K562 (cell line): Measurements from ENCODE around the gene SARS2. TPM values are rescaled to one million over a fixed set of nuclear protein-coding genes. Genes with fewer than 3 reads are reported as not detected.
A peak's percentile ranks its signal among the peaks of the same experiment; 100 is the strongest.

ENCODE experiments used
- C11orf30 ChIP-seq: fragments of 450-650 bp; IDR thresholded peaks from 2 replicates; pipeline ENCODE4 v1.6.1; 2016; ENCODE audit warnings: low read depth, mild to moderate bottlenecking
- CREB1 ChIP-seq, 2 experiments: sonication (generic) in 1 of 2; formaldehyde crosslinking in 1 of 2; IDR thresholded peaks; 2 replicates each; pipeline versions ENCODE4 v1.6.1 to v1.8.0; 2012 to 2022; ENCODE audit warnings: inconsistent platforms in 1 of 2, mild to moderate bottlenecking in 1 of 2, missing genetic modification reagents in 1 of 2, moderate library complexity in 1 of 2
- HDAC2 ChIP-seq: fragments of 450-650 bp; IDR thresholded peaks from 2 replicates; pipeline ENCODE4 v1.6.1; 2016; ENCODE audit warnings: mild to moderate bottlenecking
- HLTF ChIP-seq: fragments of 450-650 bp; IDR thresholded peaks from 2 replicates; pipeline ENCODE4 v1.6.1; 2016
- LCOR ChIP-seq: sonication (generic); formaldehyde crosslinking; IDR thresholded peaks from 2 replicates; pipeline ENCODE4 v1.8.0; 2022; ENCODE audit warnings: mild to moderate bottlenecking, missing genetic modification reagents
- MAZ ChIP-seq, 2 experiments: fragments of 450-650 bp in 1 of 2; sonication (generic) in 1 of 2; formaldehyde crosslinking; IDR thresholded peaks in 1 of 2; conservative IDR thresholded peaks in 1 of 2; 2 replicates each; pipeline versions ENCODE4 v1.4.0 to v1.5.0; 2020; ENCODE audit warnings: mild to moderate bottlenecking in 1 of 2, missing genetic modification reagents in 1 of 2
- POLR2A ChIP-seq: fragments of 450-650 bp; conservative IDR thresholded peaks from 2 replicates; pipeline ENCODE4 v1.6.1; 2016
- RBBP5 ChIP-seq: fragments of 200-600 bp; sonication (generic); IDR thresholded peaks from 2 replicates; pipeline ENCODE4 v1.6.1; 2012; ENCODE audit warnings: borderline replicate concordance, mild to moderate bottlenecking, low read length, control low read depth, inconsistent platforms; ENCODE audit not compliant: insufficient read depth, poor library complexity, severe bottlenecking
- RBFOX2 ChIP-seq: fragments of 200-400 bp; formaldehyde crosslinking; IDR thresholded peaks from 2 replicates; pipeline ENCODE4 v1.6.1; 2017; ENCODE audit warnings: low read depth, mild to moderate bottlenecking, low read length, moderate library complexity
- SIN3A ChIP-seq, 2 experiments: fragments of 150-350 bp in 1 of 2; IDR thresholded peaks; 2 replicates each; pipeline ENCODE4 v1.6.1; 2011 to 2016; ENCODE audit warnings: borderline replicate concordance in 2 of 2, low read depth in 2 of 2, low read length in 2 of 2, mild to moderate bottlenecking in 2 of 2, moderate library complexity in 2 of 2; ENCODE audit not compliant: control insufficient read depth in 1 of 2
- SMARCE1 ChIP-seq: fragments of 450-650 bp; IDR thresholded peaks from 2 replicates; pipeline ENCODE4 v1.7.1; 2016; ENCODE audit warnings: mild to moderate bottlenecking
- SUPT5H ChIP-seq: fragments of 450-650 bp; IDR thresholded peaks from 2 replicates; pipeline ENCODE4 v1.6.1; 2016
- TAF9B ChIP-seq: fragments of 450-650 bp; IDR thresholded peaks from 2 replicates; pipeline ENCODE4 v1.6.1; 2018; ENCODE audit warnings: mild to moderate bottlenecking; ENCODE audit not compliant: partially characterized antibody
- TBP ChIP-seq: optimal IDR thresholded peaks from 2 replicates; pipeline ENCODE3; 2011; ENCODE audit warnings: low read depth, low read length, improper control_type of control experiment
- ZFX ChIP-seq: sonication (generic); formaldehyde crosslinking; IDR thresholded peaks from 2 replicates; pipeline ENCODE4 v1.8.0; 2022; ENCODE audit warnings: mild to moderate bottlenecking, missing genetic modification reagents, moderate library complexity
- ZNF224 ChIP-seq: sonication (generic); formaldehyde crosslinking; IDR thresholded peaks from 2 replicates; pipeline ENCODE4 v1.8.0; 2022; ENCODE audit warnings: mild to moderate bottlenecking, missing genetic modification reagents
- ZNF354B ChIP-seq: fragments of 250-450 bp; sonication (Bioruptor Pico); IDR thresholded peaks from 2 replicates; pipeline ENCODE4 v1.4.0; 2020
- polyA plus RNA-seq, 8 experiments: library from polyadenylated mRNA; depleted of rRNA in 4 of 8; stranded (reverse) in 5 of 8; unstranded in 3 of 8; fragments of >200 nt; fragmentation: Nextera tagmentation in 2 of 8; fragmentation: Illumina TruSeq in 1 of 8; extraction: Ambion mirVana in 2 of 8; extraction: Trizol in 1 of 8; gene quantifications; 2 replicates each; pipeline versions ENCODE4 v1.2.1 to v1.2.3, GENCODE V29; 2011 to 2014; ENCODE audit warnings: inconsistent platforms in 1 of 8, missing spikeins in 1 of 8
- total RNA-seq, 7 experiments: library from RNA; depleted of rRNA in 6 of 7; stranded (reverse); fragments of >200 nt in 6 of 7; fragmentation: Illumina TruSeq in 2 of 7; extraction: Trizol in 2 of 7; gene quantifications; 2 replicates each; pipeline versions ENCODE4 v1.2.1 to v1.2.3, GENCODE V29; 2011 to 2021; ENCODE audit warnings: low replicate concordance in 1 of 7
- TF ChIP-seq, protein P1 (sequence below): sonication (generic); formaldehyde crosslinking; IDR thresholded peaks from 2 replicates; pipeline ENCODE4 v1.8.0; 2022; ENCODE audit warnings: mild to moderate bottlenecking, low read depth, missing genetic modification reagents

Gene SARS2
- total and polyA plus RNA-seq, 9 of the 15 experiments (the other 6 are each of a cell fraction or from before 2014, with no cell fraction given) = 3.1 to 59.1 (median 31.7) TPM

DNA sequence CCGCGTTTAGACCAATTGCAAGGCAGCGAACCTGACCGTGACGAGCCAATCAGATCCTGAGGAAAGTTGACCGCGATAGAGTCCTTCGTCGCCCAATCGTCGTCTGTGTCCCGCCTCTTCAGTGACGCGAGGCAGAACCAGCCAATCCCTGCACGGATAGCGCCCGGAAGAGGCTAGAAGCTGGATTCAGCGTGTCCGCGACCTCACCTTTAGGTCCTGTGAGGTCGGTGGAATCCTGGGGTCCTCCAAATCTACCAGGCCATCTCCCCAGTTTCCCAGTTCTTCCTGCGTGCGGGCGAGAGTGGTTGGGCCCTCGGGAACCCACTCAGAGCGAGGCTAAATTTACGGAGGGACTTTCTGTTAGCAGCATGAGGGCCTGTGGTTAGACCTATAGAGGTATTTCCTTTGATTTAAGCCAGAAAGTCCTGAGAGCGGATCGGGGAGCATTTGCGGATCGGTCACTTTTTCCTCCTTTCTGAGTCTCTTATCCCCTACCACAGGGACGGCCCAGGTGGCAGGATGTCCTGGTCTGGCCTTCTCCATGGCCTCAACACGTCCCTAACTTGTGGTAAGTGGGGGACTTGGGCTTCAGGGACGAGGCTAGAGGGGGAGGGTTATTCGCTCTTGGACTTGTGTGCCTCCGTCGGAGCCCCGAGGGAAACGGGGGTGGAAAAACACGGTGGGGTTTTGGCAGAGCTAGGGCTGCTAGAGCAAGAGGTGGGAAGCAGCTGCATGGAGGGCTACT is 385 bp upstream of the SARS2 start, which contains the start of gene MRPS12 (continued):
- TF ChIP-seq TBP (peak; percentile 47), TAF9B (no peak), SUPT5H (peak; percentile 87), HLTF (no peak), ZFX (CRISPR knock-in tag) (peak; percentile 80), SMARCE1 (0 out of 2 replicates have a peak, but pooled peaks have one; percentile 13), POLR2A (peak; percentile 90), SIN3A (IDR thresholded peaks at IDR 0.05; ENCODE audit: borderline replicate concordance in 2 of 2, control insufficient read depth in 1 of 2, low read depth in 2 of 2, low read length in 2 of 2) (peak; percentile 54 to 89; a peak in 1 of 4 replicates), HDAC2 (peak; percentile 53; the same call in 1 of the 2 replicates), RBFOX2 (peak; percentile 81), CREB1 (IDR thresholded peaks at IDR 0.05) (peak; percentile 81), CREB1 (CRISPR knock-in tag; IDR thresholded peaks at IDR 0.05) (peak; percentile 86), C11orf30 (peak; percentile 67), RBBP5 (peak; percentile 8), ZNF354B (CRISPR knock-in tag) (no peak), ZNF224 (peak; percentile 64; the same call in 1 of the 2 replicates), LCOR (CRISPR knock-in tag) (no peak), MAZ (CRISPR knock-in tag; conservative IDR thresholded peaks at IDR 0.05 in 1 of 2, IDR thresholded peaks at IDR 0.05 in 1 of 2) (0 out of 4 replicates have a peak, but pooled peaks of 1 of the 2 experiments have one; percentile 13)
- TF ChIP-seq, protein P1, sequence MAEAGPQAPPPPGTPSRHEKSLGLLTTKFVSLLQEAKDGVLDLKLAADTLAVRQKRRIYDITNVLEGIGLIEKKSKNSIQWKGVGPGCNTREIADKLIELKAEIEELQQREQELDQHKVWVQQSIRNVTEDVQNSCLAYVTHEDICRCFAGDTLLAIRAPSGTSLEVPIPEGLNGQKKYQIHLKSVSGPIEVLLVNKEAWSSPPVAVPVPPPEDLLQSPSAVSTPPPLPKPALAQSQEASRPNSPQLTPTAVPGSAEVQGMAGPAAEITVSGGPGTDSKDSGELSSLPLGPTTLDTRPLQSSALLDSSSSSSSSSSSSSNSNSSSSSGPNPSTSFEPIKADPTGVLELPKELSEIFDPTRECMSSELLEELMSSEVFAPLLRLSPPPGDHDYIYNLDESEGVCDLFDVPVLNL (CRISPR knock-in tag) = no peak
- TF ChIP-seq, all 486 proteins: peak for 71
